Measurements from ENCODE around the gene DAP. TPM values are rescaled to one million over a fixed set of nuclear protein-coding genes. Genes with fewer than 3 reads are reported as not detected.
"Not testable (repeated sequence)": the region's sequence is repeated elsewhere in the genome, so short reads cannot be mapped to it uniquely, and the experiment has no call there.

DAP gene
- total RNA-seq, 2 donors from 2014 or later, result 34.6 to 65.8 TPM

- Histone ChIP-seq H3K4me1 (peaks cover 0 to 5% of the 10 kb centered on the region in 2 donors), H3K27me3 (no peaks in the 10 kb centered on the region), H3K4me3 (no peak overlapping the region), H3K36me3 (no peaks in the 10 kb centered on the region), H3K9me3 (no peaks in the 10 kb centered on the region), H3K27ac (no peak overlapping the region)
- no peak for TF ChIP-seq CTCF (IDR thresholded peaks at IDR 0.05)
- DNase-seq (ENCODE audit: low spot score), result no peak
Measured at GRCh38 chr5:10665799-10666198, 95.2 kb downstream of the DAP start.

- DNase-seq (ENCODE audit: low spot score); H3K27ac ChIP-seq; H3K36me3 ChIP-seq; H3K9me3 ChIP-seq; H3K4me1 ChIP-seq; H3K4me3 ChIP-seq; H3K27me3 ChIP-seq: not testable (repeated sequence)
Measured at GRCh38 chr5:10664180-10664769, 96.8 kb downstream of the DAP start.

- peaks cover 0 to 5% of the 10 kb centered on the region in 2 donors for H3K4me1 ChIP-seq
- H3K4me3 ChIP-seq, result no peak overlapping the region
- H3K36me3 ChIP-seq, result no peaks in the 10 kb centered on the region
- no peaks in the 10 kb centered on the region for H3K27me3 ChIP-seq
- H3K9me3 ChIP-seq, result no peaks in the 10 kb centered on the region
- no peak for TF ChIP-seq CTCF (IDR thresholded peaks at IDR 0.05)
- H3K27ac ChIP-seq, result no peak overlapping the region
- DNase-seq (ENCODE audit: low spot score), result no peak
Measured at GRCh38 chr5:10663489-10664179, 97.4 kb downstream of the DAP start.

GRCh38 chr5:10662661-10663488, 98.2 kb downstream of the DAP start:
- DNase-seq (ENCODE audit: low spot score), result no peak
- no peaks in the 10 kb centered on the region for H3K36me3 ChIP-seq
- H3K4me1 ChIP-seq, result peaks cover 0 to 5% of the 10 kb centered on the region in 2 donors
- H3K27me3 ChIP-seq, result no peaks in the 10 kb centered on the region
- TF ChIP-seq CTCF (IDR thresholded peaks at IDR 0.05), result no peak
- no peaks in the 10 kb centered on the region for H3K9me3 ChIP-seq
- H3K4me3 ChIP-seq, result no peak overlapping the region
- no peak overlapping the region for H3K27ac ChIP-seq

DNA sequence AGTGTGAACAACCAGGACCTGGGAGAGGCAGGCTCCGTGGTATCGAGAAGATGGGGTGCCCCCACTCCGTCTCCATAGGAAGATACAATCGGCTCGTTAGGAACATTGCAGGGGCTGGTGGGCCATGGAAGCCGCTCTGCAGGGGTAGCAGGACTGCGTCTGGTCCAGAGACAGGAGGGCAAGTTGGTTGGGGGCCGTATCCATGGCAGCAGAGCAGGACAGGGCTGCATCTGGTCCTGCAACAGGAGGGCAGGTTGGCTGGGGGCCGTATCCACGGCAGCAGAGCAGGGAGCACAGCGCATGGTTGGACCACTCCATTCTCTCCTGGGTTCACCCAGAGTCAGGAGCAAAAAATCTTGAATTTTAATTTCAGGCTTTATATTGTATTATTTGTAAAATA, 99.0 kb downstream of the DAP start:
- DNase-seq (ENCODE audit: low spot score), result no peak
- H3K9me3 ChIP-seq, result no peaks in the 10 kb centered on the region
- no peak for TF ChIP-seq CTCF (IDR thresholded peaks at IDR 0.05)
- H3K4me3 ChIP-seq, result no peak overlapping the region
- no peaks in the 10 kb centered on the region for H3K36me3 ChIP-seq
- peaks cover 0 to 5% of the 10 kb centered on the region in 2 donors for H3K4me1 ChIP-seq
- H3K27me3 ChIP-seq, result no peaks in the 10 kb centered on the region
- no peak overlapping the region for H3K27ac ChIP-seq

- Histone ChIP-seq H3K9me3 (no peaks in the 10 kb centered on the region), H3K36me3 (no peaks in the 10 kb centered on the region), H3K27me3 (no peaks in the 10 kb centered on the region), H3K27ac (no peak overlapping the region), H3K4me1 (peaks cover 0 to 5% of the 10 kb centered on the region in 2 donors), H3K4me3 (no peak overlapping the region)
- DNase-seq (ENCODE audit: low spot score), result no peak
- TF ChIP-seq CTCF (IDR thresholded peaks at IDR 0.05), result no peak
Measured at GRCh38 chr5:10661401-10661800, 99.6 kb downstream of the DAP start.
